Loucy (cell line): Measurements from ENCODE around the gene MAPK1.
"Not testable (repeated sequence)": the region's sequence is repeated elsewhere in the genome, so short reads cannot be mapped to it uniquely, and the experiment has no call there.

Experiments used
- H2AFZ ChIP-seq: fragments of 200-600 bp; sonication (generic); 2 replicates; pipeline ENCODE4 v1.6.0; 2016; ENCODE audit warnings: antibody characterized with exemption, mild to moderate bottlenecking, low read length, moderate library complexity
- H3F3A ChIP-seq: fragments of 200-600 bp; 2 replicates; pipeline ENCODE4 v1.6.0; 2016; ENCODE audit warnings: antibody characterized with exemption, low read depth, mild to moderate bottlenecking
- H3K27me3 ChIP-seq: fragments of 200-600 bp; sonication (generic); 2 replicates; pipeline ENCODE4 v1.6.1; 2014; ENCODE audit warnings: low read length, mild to moderate bottlenecking; ENCODE audit not compliant: insufficient read depth, poor library complexity, severe bottlenecking
- H3K36me3 ChIP-seq: fragments of 200-600 bp; sonication (generic); 2 replicates; pipeline ENCODE4 v1.6.1; 2016; ENCODE audit warnings: low read length; ENCODE audit not compliant: insufficient read depth
- H3K4me1 ChIP-seq: fragments of 200-600 bp; sonication (generic); 2 replicates; pipeline ENCODE4 v1.5.1; 2014; ENCODE audit warnings: low read length, mild to moderate bottlenecking; ENCODE audit not compliant: insufficient read depth, poor library complexity, severe bottlenecking
- H3K4me2 ChIP-seq: fragments of 200-600 bp; sonication (generic); 2 replicates; pipeline ENCODE4 v1.6.0; 2014; ENCODE audit warnings: antibody characterized with exemption, low read length, low read depth, mild to moderate bottlenecking; ENCODE audit not compliant: poor library complexity, severe bottlenecking
- H3K4me3 ChIP-seq: fragments of 200-600 bp; sonication (generic); 2 replicates; pipeline ENCODE4 v1.5.1; 2014; ENCODE audit warnings: low read length, mild to moderate bottlenecking, mixed read lengths; ENCODE audit not compliant: poor library complexity, severe bottlenecking
- H3K79me2 ChIP-seq: fragments of 200-600 bp; sonication (generic); 2 replicates; pipeline ENCODE4 v1.6.1; 2014; ENCODE audit warnings: low read length; ENCODE audit not compliant: insufficient read depth
- H3K9ac ChIP-seq: fragments of 200-600 bp; sonication (generic); 2 replicates; pipeline ENCODE4 v1.6.0; 2014; ENCODE audit warnings: mild to moderate bottlenecking, low read depth, low read length, moderate library complexity; ENCODE audit not compliant: poor library complexity, severe bottlenecking
- H3K9me2 ChIP-seq: fragments of 200-600 bp; sonication (generic); replicated peaks from 2 replicates; pipeline ENCODE4 v1.6.1; 2016; ENCODE audit warnings: low read depth, low read length, mixed read lengths
- H3K9me3 ChIP-seq: fragments of 200-600 bp; sonication (generic); 2 replicates; pipeline ENCODE4 v1.6.1; 2014; ENCODE audit warnings: mild to moderate bottlenecking, antibody characterized with exemption, low read length, low read depth; ENCODE audit not compliant: insufficient read depth
- H4K20me1 ChIP-seq: fragments of 200-600 bp; sonication (generic); 2 replicates; pipeline ENCODE4 v1.6.0; 2014; ENCODE audit warnings: antibody characterized with exemption, low read length, mild to moderate bottlenecking; ENCODE audit not compliant: insufficient read depth, poor library complexity, severe bottlenecking
- EZH2phosphoT487 ChIP-seq: fragments of 200-600 bp; IDR thresholded peaks from 2 replicates; pipeline ENCODE4 v1.6.1; 2018; ENCODE audit warnings: antibody characterized with exemption, mild to moderate bottlenecking, moderate library complexity, borderline replicate concordance
- TF ChIP-seq, protein P1 (sequence below): fragments of 200-600 bp; sonication (generic); conservative IDR thresholded peaks from 2 replicates; pipeline ENCODE4 v1.5.1; 2014; ENCODE audit warnings: mild to moderate bottlenecking, antibody characterized with exemption, low read length

The MAPK1 gene

DNA sequence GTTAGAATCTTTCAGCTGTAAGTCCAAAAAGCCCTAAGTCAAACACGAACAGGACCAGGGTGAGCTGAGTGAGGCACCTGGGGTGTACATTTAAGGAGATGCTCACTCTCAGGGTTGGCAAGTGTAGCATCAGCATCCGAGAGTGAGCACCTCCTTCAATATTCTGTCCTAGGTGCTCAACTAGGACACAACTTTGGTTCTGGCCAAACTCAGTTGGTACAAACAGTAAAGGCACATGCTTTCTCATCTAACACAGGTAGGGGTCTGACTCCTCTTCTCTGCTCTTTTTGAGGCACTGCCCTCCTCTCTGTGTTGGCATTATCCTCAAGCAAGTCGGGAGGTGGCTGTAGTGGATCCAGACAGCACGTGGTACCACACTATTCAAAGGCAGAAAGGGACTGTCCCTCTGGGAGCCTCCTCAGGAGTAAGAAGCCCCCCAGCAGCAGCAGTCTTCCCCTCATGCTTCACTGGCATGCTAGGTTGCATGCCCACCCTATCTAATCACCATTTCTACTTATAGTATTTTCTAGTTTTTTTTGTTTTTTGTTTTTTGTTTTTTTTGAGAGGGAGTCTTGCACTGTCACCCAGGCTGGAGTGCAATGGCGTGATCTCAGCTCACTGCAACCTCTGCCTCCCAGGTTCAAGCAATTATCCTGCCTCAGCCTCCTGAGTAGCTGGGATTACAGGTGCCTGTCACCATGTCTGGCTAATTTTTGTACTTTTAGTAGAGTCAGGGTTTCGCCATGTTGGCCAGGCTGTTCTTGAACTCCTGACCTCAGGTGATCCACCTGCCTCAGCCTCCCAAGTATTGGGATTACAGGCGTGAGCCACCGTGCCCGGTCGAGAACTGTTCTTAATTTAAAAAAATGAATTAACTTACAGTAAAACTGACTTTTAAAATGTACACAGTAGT is 14.7 kb upstream of the MAPK1 start:
- H4K20me1 ChIP-seq, result no peaks in the 10 kb centered on the region
- H3K9me3 ChIP-seq, result no peaks in the 10 kb centered on the region
- H3K4me3 ChIP-seq, result no peak overlapping the region
- H3K36me3 ChIP-seq, result no peaks in the 10 kb centered on the region
- no peaks in the 10 kb centered on the region for H3K4me1 ChIP-seq
- TF ChIP-seq EZH2phosphoT487, result no peak
- TF ChIP-seq, protein P1, sequence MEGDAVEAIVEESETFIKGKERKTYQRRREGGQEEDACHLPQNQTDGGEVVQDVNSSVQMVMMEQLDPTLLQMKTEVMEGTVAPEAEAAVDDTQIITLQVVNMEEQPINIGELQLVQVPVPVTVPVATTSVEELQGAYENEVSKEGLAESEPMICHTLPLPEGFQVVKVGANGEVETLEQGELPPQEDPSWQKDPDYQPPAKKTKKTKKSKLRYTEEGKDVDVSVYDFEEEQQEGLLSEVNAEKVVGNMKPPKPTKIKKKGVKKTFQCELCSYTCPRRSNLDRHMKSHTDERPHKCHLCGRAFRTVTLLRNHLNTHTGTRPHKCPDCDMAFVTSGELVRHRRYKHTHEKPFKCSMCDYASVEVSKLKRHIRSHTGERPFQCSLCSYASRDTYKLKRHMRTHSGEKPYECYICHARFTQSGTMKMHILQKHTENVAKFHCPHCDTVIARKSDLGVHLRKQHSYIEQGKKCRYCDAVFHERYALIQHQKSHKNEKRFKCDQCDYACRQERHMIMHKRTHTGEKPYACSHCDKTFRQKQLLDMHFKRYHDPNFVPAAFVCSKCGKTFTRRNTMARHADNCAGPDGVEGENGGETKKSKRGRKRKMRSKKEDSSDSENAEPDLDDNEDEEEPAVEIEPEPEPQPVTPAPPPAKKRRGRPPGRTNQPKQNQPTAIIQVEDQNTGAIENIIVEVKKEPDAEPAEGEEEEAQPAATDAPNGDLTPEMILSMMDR, result no peak
- H3K79me2 ChIP-seq, result no peaks in the 10 kb centered on the region
- no peak overlapping the region for H2AFZ ChIP-seq
- H3K9ac ChIP-seq, result no peak overlapping the region
- H3K9me2 ChIP-seq, result no peaks in the 10 kb centered on the region
- H3K27me3 ChIP-seq, result no peaks in the 10 kb centered on the region
- no peaks in the 10 kb centered on the region for H3F3A ChIP-seq
- no peak overlapping the region for H3K4me2 ChIP-seq

DNA sequence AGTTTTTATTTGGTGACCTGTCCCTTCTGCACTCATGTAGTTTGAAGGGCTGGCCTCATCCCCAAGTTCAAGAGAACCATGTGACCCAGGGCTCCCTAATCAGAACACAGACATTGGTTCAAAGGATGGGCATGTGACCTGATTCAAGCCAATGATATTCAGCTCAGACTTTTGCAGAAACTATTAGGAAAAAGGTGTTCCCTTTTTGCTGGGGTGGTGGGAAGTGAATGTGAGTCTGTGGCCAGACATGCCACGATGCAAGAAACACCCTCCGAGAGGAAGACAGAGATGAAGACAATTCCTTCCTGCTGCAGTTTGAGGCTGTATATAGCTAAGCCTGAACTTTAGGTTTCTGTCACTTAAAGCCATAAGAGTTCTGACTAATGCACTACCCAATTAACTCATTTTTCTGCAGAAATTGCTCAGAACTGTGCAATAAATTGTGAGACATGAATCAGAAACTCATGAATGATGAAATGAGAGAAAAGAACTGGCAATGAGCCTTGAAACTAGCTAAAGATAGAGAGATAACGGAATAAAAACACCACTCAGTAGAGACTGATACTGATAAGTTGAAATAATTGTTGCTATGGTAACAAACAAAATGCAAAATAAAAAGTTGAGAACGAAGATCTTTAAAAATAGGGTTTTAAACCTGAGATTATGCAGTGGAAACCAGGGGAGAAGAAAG is 9.2 kb upstream of the MAPK1 start:
- Histone ChIP-seq H2AFZ (peak overlapping the region; percentile 44), H3K27me3 (no peaks in the 10 kb centered on the region), H3K36me3 (no peaks in the 10 kb centered on the region), H3K9ac (no peak overlapping the region), H3K79me2 (no peaks in the 10 kb centered on the region), H3K4me2 (no peak overlapping the region), H3F3A (no peaks in the 10 kb centered on the region), H3K4me1 (peaks cover 6% of the 10 kb centered on the region), H3K4me3 (no peak overlapping the region), H4K20me1 (no peaks in the 10 kb centered on the region), H3K9me3 (no peaks in the 10 kb centered on the region), H3K9me2 (no peaks in the 10 kb centered on the region)
- TF ChIP-seq EZH2phosphoT487, result no peak
- TF ChIP-seq, protein P1, result no peak

DNA sequence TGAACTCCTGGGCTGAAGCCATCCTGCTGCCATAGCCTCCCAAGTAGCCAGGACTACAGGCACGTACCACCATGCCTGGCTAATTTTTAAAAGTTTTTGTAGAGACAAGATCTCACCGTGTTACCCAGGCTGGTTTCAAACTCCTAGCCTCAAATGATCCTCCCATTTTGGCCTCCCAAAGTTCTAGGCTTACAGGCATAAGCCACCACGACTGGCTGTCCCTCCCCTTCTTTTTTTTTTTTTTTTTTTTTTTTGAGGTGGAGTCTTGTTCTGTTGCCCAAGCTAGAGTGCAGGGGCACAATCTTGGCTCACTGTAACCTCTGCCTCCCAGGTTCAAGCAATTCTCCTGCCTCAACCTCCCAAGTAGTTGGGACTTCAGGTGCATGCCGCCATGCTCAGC is 7.5 kb upstream of the MAPK1 start:
- not testable (repeated sequence) for H2AFZ ChIP-seq, H4K20me1 ChIP-seq, H3K9me3 ChIP-seq, H3K9me2 ChIP-seq, H3F3A ChIP-seq, H3K27me3 ChIP-seq, H3K4me2 ChIP-seq, H3K4me3 ChIP-seq, H3K36me3 ChIP-seq, H3K9ac ChIP-seq, H3K79me2 ChIP-seq, H3K4me1 ChIP-seq
